ENCODE measurements around the gene RNF125. TPM values are rescaled to one million over a fixed set of nuclear protein-coding genes. Genes with fewer than 3 reads are reported as not detected.

RNF125 gene
- polyA plus RNA-seq, 3 donors = 17.3 to 29.2 (median 26.3) TPM

GRCh38 chr18:32104516-32104915 lies 85.9 kb downstream of the RNF125 start:
- WGBS (ENCODE audit: insufficient coverage) = no CpG with 5 or more reads among the region's 2 CpGs
- peaks cover 19 to 49% of the 10 kb centered on the region in 2 donors for H3K36me3 Mint-ChIP-seq
- Histone ChIP-seq H3K79me2 (ENCODE audit: insufficient read depth, low read length) (peaks cover 100% of the 10 kb centered on the region), H3K36me3 (replicated peaks in 1 of 2; ENCODE audit: control insufficient read depth in 1 of 2, insufficient read depth in 2 of 2, low read length in 2 of 2) (peaks cover 9 to 27% of the 10 kb centered on the region in 2 donors), H3K4me3 (replicated peaks in 1 of 3; ENCODE audit: low read depth in 2 of 3, low read length in 3 of 3) (no peak overlapping the region), H3K9ac (ENCODE audit: insufficient read depth, low read length, poor library complexity, severe bottlenecking) (no peak overlapping the region), H3K27me3 (ENCODE audit: control insufficient read depth in 2 of 2, insufficient read depth in 2 of 2, low read length in 2 of 2) (no peaks in the 10 kb centered on the region), H3K4me2 (replicated peaks; ENCODE audit: extremely low read depth, low read length, poor library complexity, severe bottlenecking) (no peak overlapping the region), H2AFZ (ENCODE audit: insufficient read depth, low read depth, low read length, poor library complexity, severe bottlenecking) (no peak overlapping the region), H3K9me3 (replicated peaks in 1 of 2; ENCODE audit: control insufficient read depth in 1 of 2, insufficient read depth in 1 of 2, low read length in 2 of 2) (no peaks in the 10 kb centered on the region), H3K4me1 (ENCODE audit: control insufficient read depth in 1 of 2, insufficient read depth in 2 of 2, low read length in 2 of 2) (no peaks in the 10 kb centered on the region), H3K27ac (ENCODE audit: low read depth in 1 of 2, low read length in 2 of 2) (no peak overlapping the region), H4K20me1 (ENCODE audit: insufficient read depth, low read length) (peaks cover 100% of the 10 kb centered on the region)
- H3K27me3 Mint-ChIP-seq (ENCODE audit: low read depth in 3 of 3) = no peaks in the 10 kb centered on the region
- H3K4me3 Mint-ChIP-seq = no peak overlapping the region
- TF ChIP-seq CTCF (IDR thresholded peaks at IDR 0.05) = no peak
- intact Hi-C loops (cut with micrococcal nuclease) = no loop called here
- peaks cover 9% of the 10 kb centered on the region for H3K4me1 Mint-ChIP-seq
- DNase-seq = no peak
- peaks cover 0 to 2% (median 0%) of the 10 kb centered on the region in 7 donors for H3K9me3 Mint-ChIP-seq
- peak overlapping the region in 1 of 7 donors; percentile 12 for H3K27ac Mint-ChIP-seq

GRCh38 chr18:32110005-32110404 lies 91.4 kb downstream of the RNF125 start:
- no peak overlapping the region for H2AFZ ChIP-seq (ENCODE audit: insufficient read depth, low read depth, low read length, poor library complexity, severe bottlenecking)
- H3K4me2 ChIP-seq (replicated peaks; ENCODE audit: extremely low read depth, low read length, poor library complexity, severe bottlenecking) = no peak overlapping the region
- H3K9me3 ChIP-seq (replicated peaks in 1 of 2; ENCODE audit: control insufficient read depth in 1 of 2, insufficient read depth in 1 of 2, low read length in 2 of 2) = no peaks in the 10 kb centered on the region
- WGBS (ENCODE audit: insufficient coverage) = no CpG with 5 or more reads among the region's 3 CpGs
- H3K36me3 ChIP-seq (replicated peaks in 1 of 2; ENCODE audit: control insufficient read depth in 1 of 2, insufficient read depth in 2 of 2, low read length in 2 of 2) = peaks cover 33 to 60% of the 10 kb centered on the region in 2 donors
- H3K79me2 ChIP-seq (ENCODE audit: insufficient read depth, low read length) = peaks cover 100% of the 10 kb centered on the region
- TF ChIP-seq CTCF (IDR thresholded peaks at IDR 0.05) = no peak
- H3K4me3 ChIP-seq (replicated peaks in 1 of 3; ENCODE audit: low read depth in 2 of 3, low read length in 3 of 3) = no peak overlapping the region
- H3K4me1 ChIP-seq (ENCODE audit: control insufficient read depth in 1 of 2, insufficient read depth in 2 of 2, low read length in 2 of 2) = no peaks in the 10 kb centered on the region
- H3K27me3 Mint-ChIP-seq (ENCODE audit: low read depth in 3 of 3) = no peaks in the 10 kb centered on the region
- peaks cover 12% of the 10 kb centered on the region for H3K4me1 Mint-ChIP-seq
- H3K9me3 Mint-ChIP-seq = no peaks in the 10 kb centered on the region
- no peak overlapping the region for H3K9ac ChIP-seq (ENCODE audit: insufficient read depth, low read length, poor library complexity, severe bottlenecking)
- no peak overlapping the region for H3K4me3 Mint-ChIP-seq
- H3K27ac ChIP-seq (ENCODE audit: low read depth in 1 of 2, low read length in 2 of 2) = no peak overlapping the region
- DNase-seq = no peak
- H3K27me3 ChIP-seq (ENCODE audit: control insufficient read depth in 2 of 2, insufficient read depth in 2 of 2, low read length in 2 of 2) = no peaks in the 10 kb centered on the region
- intact Hi-C loops (cut with micrococcal nuclease) = no loop called here
- peaks cover 33 to 61% of the 10 kb centered on the region in 2 donors for H3K36me3 Mint-ChIP-seq
- H4K20me1 ChIP-seq (ENCODE audit: insufficient read depth, low read length) = peaks cover 100% of the 10 kb centered on the region
- H3K27ac Mint-ChIP-seq = no peak overlapping the region
